ENCODE measurements around the gene TSLP.
A peak's percentile ranks its signal among the peaks of the same experiment; 100 is the strongest.

Gene TSLP

GRCh38 chr5:111071413-111071812, at the start of gene TSLP:
TSS of gene TSLP (plus strand) at chr5:111071713. CDS start at chr5:111071891, 178 bp downstream.
- no peak for DNase-seq

GRCh38 chr5:111022301-111022700, 49.2 kb upstream of the TSLP start:
- DNase-seq, result no peak

GRCh38 chr5:111028865-111029264, 42.6 kb upstream of the TSLP start:
- no peak for DNase-seq

GRCh38 chr5:111043712-111044506, 27.6 kb upstream of the TSLP start:
- DNase-seq, result no peak

GRCh38 chr5:111058064-111058463, 13.4 kb upstream of the TSLP start:
- DNase-seq, result no peak

GRCh38 chr5:111060169-111060568, 11.3 kb upstream of the TSLP start:
- no peak for DNase-seq

GRCh38 chr5:111061618-111062017, 9.9 kb upstream of the TSLP start:
- DNase-seq, result no peak

GRCh38 chr5:111063709-111064322, 7.7 kb upstream of the TSLP start:
- no peak for DNase-seq

GRCh38 chr5:111066261-111066938, 5.1 kb upstream of the TSLP start:
- no peak for DNase-seq

GRCh38 chr5:111068213-111068612, 3.3 kb upstream of the TSLP start:
- no peak for DNase-seq

- no peak for DNase-seq
These were observed 1.7 kb upstream of the TSLP start for GRCh38 chr5:111069839-111070238.

- DNase-seq, result no peak
These were observed 1.0 kb upstream of the TSLP start for GRCh38 chr5:111070272-111071134.

GRCh38 chr5:111072949-111073682, 1.6 kb downstream of the TSLP start:
- DNase-seq, result peak; percentile 25

- no peak for DNase-seq
These were observed 2.7 kb downstream of the TSLP start for GRCh38 chr5:111074244-111074643.

GRCh38 chr5:111075520-111075919, 4.0 kb downstream of the TSLP start:
- DNase-seq, result no peak

- no peak for DNase-seq
These were observed 4.6 kb downstream of the TSLP start for GRCh38 chr5:111076091-111076490.

- DNase-seq, result no peak
These were observed 6.2 kb downstream of the TSLP start for GRCh38 chr5:111077678-111078077.

GRCh38 chr5:111079846-111080245, 8.3 kb downstream of the TSLP start:
- no peak for DNase-seq

GRCh38 chr5:111083323-111083722, 11.8 kb downstream of the TSLP start:
- no peak for DNase-seq

GRCh38 chr5:111092062-111092853, 20.7 kb downstream of the TSLP start, which contains the start of gene WDR36:
TSS of gene WDR36 (plus strand) at chr5:111092348. CDS start at chr5:111092457, 109 bp downstream.
- DNase-seq, result peak; percentile 82

GRCh38 chr5:111095982-111096381, 24.5 kb downstream of the TSLP start:
- no peak for DNase-seq
